NCI-H128 (cell line): ENCODE measurements around the gene PAQR5.

Experiments
- DNase-seq: peaks from one replicate; lab custom pipeline; 2025; ENCODE audit not compliant: unreplicated experiment; lab: John Stamatoyannopoulos, UW

The PAQR5 gene

DNA sequence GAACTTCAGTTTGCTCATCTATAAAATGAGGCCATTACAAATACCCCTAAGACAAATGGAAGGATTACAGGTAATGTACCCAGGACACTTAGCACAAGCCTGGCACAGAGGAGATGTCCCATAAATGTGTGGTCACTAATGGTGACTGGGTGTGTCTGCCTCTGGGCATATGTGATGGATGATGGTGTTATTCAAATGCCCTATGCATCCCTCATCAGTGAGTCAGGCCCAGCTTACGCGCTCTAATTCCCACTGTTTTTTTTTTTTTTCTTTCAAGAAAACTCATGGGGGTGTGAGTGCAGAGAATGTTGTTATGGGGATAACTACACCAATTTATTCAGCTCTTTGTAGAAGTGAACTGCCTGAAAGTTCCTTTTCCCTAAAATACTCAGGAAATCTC, 91.9 kb downstream of the PAQR5 start:
- no peak for DNase-seq

DNA sequence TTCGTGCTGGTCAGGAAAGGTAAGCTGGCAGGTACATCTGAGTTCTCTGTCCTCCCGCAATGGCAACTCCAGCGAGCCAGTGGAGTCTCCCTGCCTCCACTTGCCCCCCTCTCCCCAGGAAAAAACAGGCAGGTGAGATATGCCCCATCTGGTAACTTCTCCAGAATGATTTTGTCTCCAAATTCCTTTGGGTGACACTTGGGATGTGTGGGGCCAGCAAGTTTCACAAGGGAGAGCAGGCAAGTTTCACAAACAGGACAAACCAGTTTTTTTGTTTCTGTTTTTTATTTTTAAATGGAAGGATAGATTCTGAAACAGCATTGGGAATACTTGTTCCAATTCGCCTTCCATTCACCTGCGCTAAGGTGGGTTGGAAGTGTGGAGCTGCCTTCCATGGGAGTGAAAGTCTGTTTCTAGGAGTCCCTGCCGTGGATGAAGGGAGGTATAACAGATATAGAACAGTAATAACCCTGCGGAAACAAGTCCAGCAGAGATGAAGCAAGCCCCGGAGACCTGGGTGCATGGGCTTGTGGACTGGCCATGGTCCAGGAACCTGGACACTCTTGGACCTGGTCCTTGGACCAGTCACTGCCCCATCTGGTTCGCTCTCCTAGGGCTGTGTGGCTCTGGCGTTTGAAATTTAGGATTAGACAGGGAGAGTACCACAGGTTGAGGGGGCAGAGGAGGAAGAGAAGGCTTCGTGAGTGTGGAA, 92.5 kb downstream of the PAQR5 start:
- DNase-seq: no peak

DNA sequence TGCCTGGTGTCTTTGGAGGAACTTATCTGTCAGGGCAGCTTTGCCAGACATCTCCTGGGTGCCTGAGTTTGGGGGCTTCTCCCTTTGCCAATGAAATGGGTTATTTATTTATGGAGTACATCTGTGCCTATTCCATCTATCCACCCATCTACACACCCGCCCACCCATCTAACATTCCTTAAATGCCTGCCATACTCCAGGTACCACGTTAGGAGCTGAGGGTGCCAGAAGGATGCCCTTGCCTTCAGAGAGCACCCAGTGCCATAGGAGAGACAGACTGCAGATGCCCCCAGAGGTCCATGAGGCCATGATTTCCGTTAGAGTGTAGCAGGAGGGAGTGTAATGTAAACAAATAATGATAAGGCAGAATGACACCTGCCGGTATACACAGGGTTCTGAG, 93.6 kb downstream of the PAQR5 start:
- DNase-seq: no peak

DNA sequence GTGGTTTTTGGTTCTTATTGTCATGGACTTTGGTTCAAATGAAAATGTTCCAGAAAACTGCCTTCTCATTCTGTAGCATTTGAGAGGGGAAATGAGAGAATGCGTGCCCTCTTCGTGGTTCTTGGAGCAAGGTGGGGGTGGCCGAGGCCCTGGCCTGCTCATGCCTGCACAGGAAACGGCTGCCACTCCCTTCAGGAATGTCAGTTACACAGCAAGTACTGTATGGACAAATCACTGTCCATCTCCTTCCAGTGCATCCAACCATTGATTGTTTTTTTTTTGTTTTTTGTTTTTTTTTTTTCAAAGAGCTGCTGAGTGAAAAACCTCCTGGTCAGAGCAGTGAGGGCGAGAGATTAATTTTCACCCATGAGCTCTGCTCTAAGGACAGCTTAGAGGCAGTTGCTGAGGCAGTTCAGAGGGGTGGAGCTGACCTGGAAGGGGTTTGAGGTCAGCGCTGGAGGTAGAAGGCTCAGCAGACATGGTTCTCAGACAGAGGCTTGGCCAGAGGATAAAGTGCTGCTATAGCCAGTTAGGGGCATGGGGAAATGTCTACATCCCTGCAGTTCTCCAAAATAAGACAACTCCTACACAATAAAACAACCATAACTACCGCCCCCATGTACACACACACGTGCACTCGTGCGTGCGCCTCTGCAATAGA, 95.2 kb downstream of the PAQR5 start:
- DNase-seq: no peak

DNA sequence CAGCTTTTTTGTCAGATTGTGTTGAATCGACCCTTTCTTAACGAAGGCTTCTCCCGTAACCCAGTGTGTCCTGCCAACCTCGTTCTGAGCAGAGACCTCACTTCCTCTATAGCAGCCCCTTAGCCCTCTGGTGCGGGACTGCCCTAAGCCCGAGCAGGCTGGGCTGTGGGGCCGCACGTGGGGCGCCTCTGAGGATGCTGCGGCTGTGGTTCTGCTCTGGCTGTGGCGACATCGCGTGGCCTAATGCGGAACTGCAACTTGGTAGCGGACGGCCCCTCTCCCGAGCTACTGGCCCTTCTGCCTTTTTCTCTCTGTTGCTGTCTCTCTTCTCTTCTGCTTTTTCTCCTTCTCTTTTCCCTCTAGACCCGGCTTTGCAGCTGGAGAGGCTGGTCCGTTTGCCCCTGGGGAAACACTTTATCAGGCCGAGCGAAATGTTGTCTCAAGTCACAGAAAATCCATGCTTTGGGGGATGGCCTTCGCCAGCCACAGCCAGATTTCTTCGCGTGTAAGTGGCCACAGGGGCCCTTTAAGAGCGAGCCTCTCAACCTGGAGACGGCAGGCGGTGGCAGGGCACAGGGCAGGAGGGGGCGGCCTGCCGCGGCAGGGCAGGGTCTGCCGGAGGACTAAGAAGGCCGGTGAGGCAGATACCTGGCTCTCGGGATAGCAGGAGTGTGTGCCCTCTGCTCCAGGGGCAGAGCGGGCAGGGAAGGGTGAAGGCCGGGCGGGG, 96.0 kb downstream of the PAQR5 start:
- DNase-seq: peak; percentile 29

DNA sequence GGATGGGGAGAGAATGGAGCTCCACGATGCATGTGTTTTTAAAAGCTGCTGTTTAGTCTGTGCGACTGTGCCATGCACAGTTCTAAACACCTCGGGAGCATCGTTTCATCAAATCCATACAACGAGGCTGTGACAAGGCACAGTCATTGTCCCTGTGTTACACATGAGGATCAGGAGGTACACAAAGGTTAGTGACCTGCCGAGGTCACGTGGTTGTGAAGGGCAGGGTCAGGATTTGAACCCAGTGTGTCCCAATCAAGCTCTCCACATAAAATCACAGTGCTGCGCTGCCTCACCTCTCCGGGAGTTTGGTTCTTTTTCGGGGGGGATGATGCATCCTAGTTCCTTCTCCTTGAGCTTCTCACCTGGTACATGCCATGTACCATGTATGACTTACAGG, 96.7 kb downstream of the PAQR5 start:
- no peak for DNase-seq

DNA sequence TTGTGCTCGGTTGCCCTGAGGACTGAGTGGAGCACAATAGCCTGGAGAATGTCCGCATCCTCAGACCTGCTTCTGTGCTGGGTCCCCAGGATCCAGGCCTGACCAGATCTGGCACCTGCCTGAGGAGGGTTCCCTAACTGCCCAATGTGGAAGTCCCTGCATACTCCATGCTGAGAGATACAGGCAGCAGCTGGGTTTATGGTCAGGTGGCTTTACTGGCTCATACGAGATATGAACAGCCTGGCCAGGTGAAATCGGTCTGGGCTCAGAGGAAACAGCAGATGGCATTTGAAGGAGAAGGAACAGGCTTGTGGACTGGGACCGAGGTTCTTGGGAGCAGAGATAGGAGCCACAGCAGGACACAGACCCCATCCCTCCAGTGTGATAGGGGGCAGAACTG, 97.3 kb downstream of the PAQR5 start:
- no peak for DNase-seq

DNA sequence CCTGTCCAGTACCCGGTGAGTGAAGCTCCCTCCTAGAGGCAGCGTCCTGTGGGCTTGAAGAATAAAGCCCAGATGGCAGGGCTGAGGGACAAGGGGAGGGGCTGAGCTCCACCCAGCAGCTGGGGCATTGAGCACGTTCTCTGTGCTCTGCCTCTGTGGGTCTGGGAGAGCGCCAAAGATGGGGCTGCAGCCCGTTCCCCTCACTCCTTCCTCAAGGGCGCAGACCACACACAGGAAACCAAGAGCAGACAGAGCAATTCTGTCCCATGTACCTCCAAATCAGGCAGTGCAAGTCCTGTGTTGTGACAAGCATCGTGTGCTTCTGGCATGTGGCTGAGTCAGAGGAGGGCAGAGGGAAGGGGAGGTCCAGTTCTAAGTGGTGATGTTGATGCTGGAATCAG, 99.8 kb downstream of the PAQR5 start:
- no peak for DNase-seq

DNA sequence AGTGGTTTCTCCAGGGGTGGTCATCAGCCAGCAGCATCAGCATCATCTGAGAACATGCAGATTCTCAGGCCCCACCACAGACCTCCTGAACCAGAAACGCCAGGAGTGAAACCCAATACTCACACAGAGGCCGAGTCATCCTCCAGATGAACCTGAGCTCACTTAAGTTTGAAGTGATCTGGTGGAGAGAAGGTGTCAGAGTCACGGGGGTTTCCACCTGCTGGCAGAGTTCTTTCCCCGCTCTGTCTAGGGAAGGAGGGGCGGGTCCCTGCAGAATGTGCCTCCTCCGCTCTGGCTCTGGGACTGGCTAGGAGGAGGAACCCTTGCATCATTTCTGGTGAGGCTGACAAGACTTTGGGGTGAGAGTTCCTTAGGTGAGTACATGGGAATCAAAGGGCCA, 102.1 kb downstream of the PAQR5 start:
- no peak for DNase-seq

DNA sequence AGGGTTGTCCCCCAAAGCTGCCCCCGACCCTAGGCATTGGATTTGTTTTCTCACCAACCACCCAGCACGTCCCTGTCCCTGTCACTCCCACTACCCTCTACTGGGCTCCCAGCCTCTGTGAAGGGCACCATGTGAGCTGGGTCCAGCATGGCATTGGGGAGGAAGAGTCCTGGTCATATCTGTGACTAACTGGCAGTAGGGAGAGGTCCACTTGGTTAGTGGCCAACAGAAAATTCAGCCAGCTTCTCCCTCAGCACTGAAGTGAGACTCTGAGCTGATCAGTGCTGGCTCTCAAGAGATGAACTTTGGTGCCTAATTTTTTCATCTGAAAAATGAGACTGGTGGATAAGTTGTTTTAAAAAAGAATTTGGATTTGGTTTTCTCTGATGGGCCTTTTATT, 104.1 kb downstream of the PAQR5 start:
- DNase-seq: no peak

DNA sequence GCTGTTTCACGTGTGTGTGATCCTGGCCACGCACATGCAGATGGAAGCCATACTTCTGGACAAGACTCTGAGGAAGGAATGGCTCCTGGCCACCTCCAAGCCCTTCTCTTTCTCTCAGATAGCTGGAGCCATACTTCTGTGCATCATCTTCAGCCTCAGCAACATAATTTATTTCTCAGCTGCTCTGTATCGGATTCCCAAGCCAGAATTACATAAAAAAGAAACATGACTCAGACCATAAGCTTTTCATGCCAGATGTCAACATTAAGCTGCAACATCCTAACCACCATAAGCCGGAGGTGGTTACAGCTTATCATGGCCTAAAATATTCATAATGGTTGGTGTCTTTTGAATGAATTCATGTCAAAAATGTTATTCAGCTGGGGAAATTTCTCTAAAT, 104.9 kb downstream of the PAQR5 start:
- DNase-seq: no peak

DNA sequence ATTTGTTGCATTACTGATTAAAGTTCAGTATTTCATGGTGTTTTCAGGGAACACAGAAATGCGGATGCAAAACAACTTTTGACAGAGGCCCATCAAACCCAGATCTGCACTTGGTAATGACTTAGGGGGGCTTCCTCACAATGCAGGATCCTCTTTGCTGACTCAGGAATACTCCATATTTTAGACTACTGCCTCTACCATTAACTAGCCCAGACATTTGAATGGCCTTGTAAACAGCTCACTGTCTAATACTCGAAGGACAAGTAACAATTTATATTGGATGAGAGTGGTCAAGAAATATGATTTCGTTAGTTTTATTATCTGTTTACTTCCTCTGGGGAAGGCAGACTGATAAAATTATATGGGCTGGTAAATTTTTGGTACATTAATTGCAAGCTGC, 106.4 kb downstream of the PAQR5 start:
- no peak for DNase-seq

DNA sequence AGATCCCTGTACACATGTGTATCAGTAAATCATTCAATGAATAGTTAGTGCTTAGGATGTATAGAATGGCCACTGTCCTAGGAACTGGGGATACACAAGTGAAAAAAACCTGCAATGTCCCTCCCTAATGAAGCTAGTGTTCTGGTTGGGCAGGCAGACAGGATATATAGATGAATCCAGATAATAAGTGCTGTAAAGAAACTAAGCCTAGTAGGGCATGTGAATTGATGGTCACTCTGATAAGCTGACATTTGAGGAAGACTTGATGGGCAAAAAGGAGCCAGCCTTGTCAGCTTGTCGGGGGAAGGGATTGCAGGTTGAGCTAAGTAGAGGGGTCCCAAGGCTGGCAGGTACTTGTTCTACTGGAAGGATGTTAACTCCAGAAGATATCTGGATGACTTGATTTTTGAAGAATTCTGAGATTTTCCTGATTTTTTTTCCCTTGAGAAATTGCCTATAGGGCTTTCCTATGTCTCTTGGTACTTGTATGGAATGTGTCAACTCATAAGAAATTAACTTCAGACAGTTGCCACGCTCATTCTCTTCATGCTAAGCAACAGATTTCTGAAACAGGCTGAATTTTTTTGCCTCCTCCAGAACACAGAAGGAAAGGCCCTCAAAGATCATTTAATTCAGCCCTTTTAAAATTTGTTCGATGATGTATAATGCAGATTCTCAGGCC, 109.1 kb downstream of the PAQR5 start:
- DNase-seq: no peak

DNA sequence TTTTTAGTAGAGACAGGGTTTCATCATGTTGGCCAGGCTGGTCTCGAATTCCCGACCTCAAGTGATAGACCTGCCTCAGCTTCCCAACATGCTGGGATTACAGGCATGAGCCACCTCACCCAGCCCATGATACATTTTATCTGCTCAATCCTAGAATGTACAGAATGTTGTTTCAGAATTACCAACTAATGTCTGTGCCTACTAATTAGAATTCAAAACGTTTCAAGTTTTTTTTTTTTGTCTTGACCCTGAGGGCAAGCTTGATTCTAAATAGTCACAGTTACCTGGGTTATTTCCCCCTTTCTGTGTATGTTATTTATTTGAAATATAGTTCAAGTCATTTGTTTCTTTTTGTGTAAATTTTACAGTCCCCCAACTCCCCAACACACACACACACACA, 110.1 kb downstream of the PAQR5 start:
- no peak for DNase-seq

DNA sequence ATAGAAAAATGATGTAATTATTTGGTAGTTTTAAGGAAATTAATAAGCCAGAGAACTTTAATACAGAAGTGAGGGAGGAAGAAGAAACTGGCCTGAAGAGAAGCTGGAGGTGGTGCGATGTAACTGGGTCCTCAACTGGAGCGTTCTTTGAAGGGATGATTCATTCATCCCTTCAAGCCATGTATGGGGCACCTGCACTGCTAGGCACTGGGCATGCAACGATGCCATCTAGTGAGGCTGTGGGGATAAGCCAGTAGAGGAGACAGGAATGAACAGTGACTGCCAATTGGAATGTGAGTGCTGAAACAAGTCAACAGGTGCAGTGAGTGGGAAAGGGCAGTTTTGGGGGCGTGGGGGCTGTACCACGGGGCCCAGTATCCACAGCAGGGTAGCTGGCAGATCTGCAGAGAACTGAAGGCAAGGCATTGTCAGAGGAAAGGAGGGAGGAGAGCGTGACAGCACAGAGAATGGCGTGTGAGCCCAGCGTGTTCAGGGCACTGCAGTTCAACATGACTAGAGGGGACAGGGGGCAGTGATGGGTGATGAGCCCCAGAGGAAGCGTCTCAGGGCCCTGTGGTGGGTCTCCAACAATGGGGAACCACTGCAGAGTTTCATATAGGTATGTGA, 111.6 kb downstream of the PAQR5 start:
- no peak for DNase-seq

DNA sequence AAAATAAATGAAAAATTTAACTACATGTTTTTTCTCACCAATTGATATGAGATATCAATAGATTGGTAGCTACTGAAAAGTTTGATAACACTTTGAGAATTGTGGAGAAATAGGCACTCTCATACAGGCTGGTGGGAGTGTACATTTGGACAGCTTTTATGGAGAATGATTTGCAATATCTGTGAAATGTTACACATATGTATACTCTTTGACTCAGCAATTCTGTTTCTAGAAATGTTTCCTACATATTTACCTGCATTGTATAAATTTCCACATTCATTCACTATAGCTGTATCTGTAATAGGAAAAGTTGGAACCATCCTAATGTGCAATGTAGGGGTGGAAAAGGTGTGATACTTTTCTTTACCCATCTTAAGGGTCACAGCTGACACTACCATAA, 113.6 kb downstream of the PAQR5 start:
- no peak for DNase-seq

DNA sequence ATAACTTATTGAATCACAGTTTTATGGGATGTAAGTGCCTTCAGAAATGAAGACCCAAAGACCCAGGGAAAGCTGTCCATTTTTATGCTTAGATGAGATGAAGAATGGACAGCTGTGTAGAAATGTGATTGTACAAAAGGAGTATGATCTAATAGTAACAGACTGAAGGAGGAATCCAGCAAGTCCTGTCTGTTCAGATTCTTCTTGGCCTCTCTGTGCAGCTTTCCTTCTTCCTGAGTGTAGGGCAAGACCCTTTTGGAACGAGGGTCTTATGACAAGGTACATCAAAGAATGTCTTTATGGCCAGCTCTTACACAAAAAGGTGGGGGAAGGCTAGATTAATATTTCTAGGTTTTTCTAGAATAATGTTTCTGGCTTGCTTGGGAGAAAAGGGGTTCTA, 114.0 kb downstream of the PAQR5 start:
- DNase-seq: no peak

DNA sequence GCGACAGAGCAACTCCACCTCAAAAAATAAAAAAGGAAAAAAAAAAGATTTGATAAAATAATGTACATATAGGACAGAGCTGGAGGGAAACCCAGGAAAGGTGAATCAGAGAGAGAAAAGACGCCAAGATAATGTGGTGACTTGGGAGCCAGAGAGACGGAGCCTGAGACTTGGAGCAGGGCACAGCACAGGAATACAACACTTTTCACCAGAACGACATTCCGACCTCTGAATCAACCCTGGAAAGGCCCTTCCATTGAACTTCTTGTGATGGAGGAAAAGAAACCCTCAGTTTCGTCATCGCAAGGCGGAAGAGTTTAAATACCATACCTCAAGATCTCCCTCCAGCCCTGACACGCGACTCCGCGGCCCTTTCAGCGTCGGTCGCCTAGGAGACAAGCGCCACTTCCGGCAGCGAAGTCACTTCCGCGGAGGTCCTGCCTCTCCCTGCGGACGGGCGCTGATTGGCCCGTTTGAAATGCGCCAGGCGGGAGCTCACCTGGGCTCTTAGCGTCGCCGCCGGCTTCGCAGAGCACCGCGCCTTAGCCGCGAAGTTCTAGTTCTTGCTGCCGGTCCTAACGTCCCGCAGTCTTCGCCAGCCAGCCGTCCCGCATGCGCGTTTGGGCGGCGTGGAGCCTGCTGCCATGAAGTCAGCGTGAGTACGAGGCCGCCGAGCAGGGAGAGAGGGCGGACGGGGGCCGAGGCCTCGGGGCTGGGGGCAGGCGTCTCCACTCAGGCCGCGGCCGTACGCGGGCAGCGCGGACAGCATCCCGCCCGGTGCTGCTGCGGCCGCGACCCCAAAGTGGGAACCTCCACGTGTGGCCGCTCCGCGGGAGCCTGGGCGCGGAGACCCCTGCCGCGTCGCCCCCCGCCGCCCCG, 115.3 kb downstream of the PAQR5 start, which contains the start of gene KIF23:
TSS of gene KIF23 (plus strand) at position 528 of the 879 bp plus-strand sequence. CDS start at position 645, 117 bp downstream.
- DNase-seq: peak; percentile 63

DNA sequence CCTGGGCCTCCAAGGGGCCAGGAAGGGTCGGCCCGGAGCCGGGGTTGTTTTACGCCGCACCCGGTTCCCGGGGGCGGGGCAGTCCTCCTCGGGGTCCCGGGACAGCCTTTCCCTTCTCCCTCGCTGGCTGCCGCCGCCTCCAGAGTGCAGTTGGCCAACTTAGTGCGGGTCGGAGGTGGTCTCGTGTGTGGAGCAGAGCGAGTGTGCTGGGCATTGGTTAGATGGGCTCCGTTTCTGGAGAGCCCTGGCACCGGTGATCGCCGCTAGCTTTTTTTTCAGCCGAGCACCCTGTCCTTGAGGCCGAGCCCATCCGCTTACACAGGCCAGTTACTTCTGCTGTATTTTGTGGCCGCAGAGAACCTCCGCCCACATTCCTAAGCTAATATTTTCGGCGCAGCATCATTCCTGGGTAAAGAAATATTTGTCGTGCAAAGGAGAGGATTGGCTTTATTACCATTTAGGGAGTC, 116.0 kb downstream of the PAQR5 start:
- DNase-seq: no peak

DNA sequence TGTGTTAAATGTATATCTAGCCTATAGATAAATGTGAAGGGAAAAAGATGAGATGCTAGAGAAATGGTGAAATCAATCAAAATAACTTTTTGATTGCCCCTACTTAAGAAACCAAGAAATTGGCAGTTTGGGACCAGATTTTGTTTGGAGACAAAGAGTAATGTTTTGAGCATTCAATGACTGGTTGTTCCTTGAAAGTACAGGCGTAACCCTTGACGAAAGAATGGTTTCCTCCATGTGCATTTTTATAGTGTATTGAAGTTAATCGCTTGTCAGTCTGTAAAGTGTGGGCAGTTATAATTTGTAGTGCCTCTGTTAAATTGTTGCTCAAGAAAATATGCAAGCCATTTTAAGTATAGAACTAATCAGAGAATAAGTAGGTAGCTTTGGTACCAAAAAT, 116.7 kb downstream of the PAQR5 start:
- no peak for DNase-seq
